Central memory CD8-positive, alpha-beta T cell (primary cell): ENCODE data around the gene TMEM53.

Source experiments
- ATAC-seq: fragments of 150-1000 bp; cut with Tn5 transposase; replicated peaks from 2 replicates; pipeline ENCODE4 v1.10.0; 2022; ENCODE audit warnings: mild to moderate bottlenecking, moderate FRiP score, moderate number of reproducible peaks; ENCODE audit not compliant: poor library complexity, severe bottlenecking; ENCODE audit errors: extremely low read depth
- DNase-seq, 2 donors: peaks; one replicate each; pipeline ENCODE4 v3.0.0; 2021; ENCODE audit warnings: low spot score in 2 of 2
- H3K27ac Mint-ChIP-seq: one replicate; pipeline ENCODE4 v1.8.0; 2022; ENCODE audit warnings: low read depth, mild to moderate bottlenecking, moderate library complexity, mixed read lengths
- H3K27me3 Mint-ChIP-seq: one replicate; pipeline ENCODE4 v1.8.0; 2022; ENCODE audit warnings: mixed read lengths
- H3K36me3 Mint-ChIP-seq: one replicate; pipeline ENCODE4 v1.8.0; 2022; ENCODE audit warnings: mild to moderate bottlenecking, moderate library complexity, mixed read lengths; ENCODE audit not compliant: insufficient read depth
- H3K4me1 Mint-ChIP-seq: one replicate; pipeline ENCODE4 v1.8.0; 2022; ENCODE audit warnings: mixed read lengths
- H3K4me3 Mint-ChIP-seq: one replicate; pipeline ENCODE4 v1.8.0; 2022; ENCODE audit warnings: mild to moderate bottlenecking, moderate library complexity, mixed read lengths
- H3K9me3 Mint-ChIP-seq: one replicate; pipeline ENCODE4 v1.8.0; 2022; ENCODE audit warnings: mixed read lengths

Gene TMEM53

DNA sequence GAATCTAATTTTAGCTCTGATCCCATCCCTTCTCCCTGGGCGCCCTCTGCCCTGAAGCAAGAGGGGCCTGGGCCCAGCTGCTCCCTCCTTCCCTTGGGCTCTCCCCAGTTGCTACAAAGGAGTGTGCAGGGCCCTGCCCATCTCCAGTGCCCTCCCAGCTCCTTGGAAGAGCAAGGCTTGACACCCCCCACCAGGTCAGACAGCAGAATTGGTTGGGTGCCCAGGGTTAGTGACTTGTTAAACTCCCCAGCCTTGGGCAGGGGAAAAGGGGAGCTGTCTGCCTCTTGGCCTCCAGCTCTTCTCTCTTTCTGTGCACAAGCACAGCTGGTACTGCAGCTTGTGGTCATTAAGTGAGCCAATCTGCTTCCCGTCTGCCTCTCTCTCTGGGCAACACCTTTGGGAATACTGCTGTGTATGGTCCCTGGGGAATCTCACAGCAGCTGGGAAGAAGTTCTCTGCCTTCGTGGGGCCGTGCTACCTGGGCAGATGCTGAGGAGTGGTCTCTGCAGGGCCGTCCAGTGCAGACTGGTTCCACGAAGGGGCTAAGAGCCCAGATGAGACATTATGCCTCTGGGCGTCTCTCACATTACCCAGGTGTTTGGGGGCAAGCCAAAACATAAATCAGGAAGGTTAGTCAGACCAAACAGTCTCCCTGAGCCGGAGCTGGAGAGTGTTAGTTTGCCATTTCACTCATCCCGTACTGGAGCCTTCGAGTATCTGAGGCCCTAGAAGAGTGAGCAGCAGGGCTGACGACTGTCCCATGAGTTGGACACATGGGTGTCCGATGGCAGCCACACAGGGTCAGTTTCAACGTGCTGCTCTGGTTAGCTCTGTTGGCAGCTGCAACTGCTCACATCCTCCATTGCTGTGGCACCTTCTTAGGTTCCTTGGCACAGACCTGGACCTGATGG, 37.3 kb downstream of the TMEM53 start:
- H3K27me3 Mint-ChIP-seq: no peaks in the 10 kb centered on the region
- no peaks in the 10 kb centered on the region for H3K9me3 Mint-ChIP-seq
- no peak for DNase-seq
- no peak overlapping the region for H3K4me3 Mint-ChIP-seq
- peaks cover 52% of the 10 kb centered on the region for H3K36me3 Mint-ChIP-seq
- ATAC-seq: no peak
- peak overlapping the region; percentile 25 for H3K27ac Mint-ChIP-seq
- H3K4me1 Mint-ChIP-seq: peaks cover 45% of the 10 kb centered on the region

DNA sequence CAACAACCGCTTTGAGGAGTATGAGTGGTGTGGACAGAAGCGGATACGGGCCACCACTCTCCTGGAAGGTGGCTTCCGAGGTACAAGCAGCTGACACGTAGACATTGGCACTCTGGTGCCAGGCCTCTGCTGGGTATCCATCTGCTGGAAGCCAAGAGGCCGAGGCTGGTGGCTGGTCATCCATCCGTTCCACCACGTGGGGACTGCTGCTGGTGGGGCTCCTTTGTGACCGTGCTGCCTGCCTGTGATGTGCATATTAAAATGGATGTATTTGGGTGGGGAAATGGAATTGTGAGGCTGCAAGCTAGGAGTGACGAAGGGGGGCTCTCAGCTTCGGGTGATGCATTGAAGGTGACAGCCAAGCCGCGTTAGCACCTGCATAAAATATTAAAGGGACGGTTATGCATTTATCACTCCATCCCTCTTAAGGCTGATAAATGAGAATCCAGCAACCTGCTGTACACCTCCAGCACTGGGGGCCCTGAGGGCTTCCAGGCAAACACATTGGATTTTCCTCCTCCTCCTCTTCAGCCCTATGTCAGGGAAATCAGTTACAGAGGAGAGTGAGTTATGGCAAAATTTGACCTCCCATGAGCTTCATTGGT, 38.1 kb downstream of the TMEM53 start:
- Mint-ChIP-seq H3K27ac (no peak overlapping the region), H3K4me3 (no peak overlapping the region), H3K4me1 (peaks cover 44% of the 10 kb centered on the region), H3K36me3 (peaks cover 48% of the 10 kb centered on the region), H3K27me3 (no peaks in the 10 kb centered on the region), H3K9me3 (no peaks in the 10 kb centered on the region)
- DNase-seq (no peak), ATAC-seq (no peak)

- Mint-ChIP-seq H3K4me1 (peaks cover 47% of the 10 kb centered on the region), H3K27ac (no peak overlapping the region), H3K4me3 (no peak overlapping the region), H3K36me3 (peaks cover 52% of the 10 kb centered on the region), H3K27me3 (no peaks in the 10 kb centered on the region), H3K9me3 (peaks cover 5% of the 10 kb centered on the region)
- ATAC-seq (no peak), DNase-seq (no peak)
These were observed 38.8 kb downstream of the TMEM53 start for GRCh38 chr1:44635439-44635838.

- no peak overlapping the region for H3K4me3 Mint-ChIP-seq
- peak overlapping the region; percentile 12 for H3K27ac Mint-ChIP-seq
- H3K27me3 Mint-ChIP-seq: no peaks in the 10 kb centered on the region
- ATAC-seq (no peak), DNase-seq (no peak)
- peaks cover 6% of the 10 kb centered on the region for H3K9me3 Mint-ChIP-seq
- H3K4me1 Mint-ChIP-seq: peaks cover 49% of the 10 kb centered on the region
- H3K36me3 Mint-ChIP-seq: peaks cover 52% of the 10 kb centered on the region
These were observed 39.6 kb downstream of the TMEM53 start for GRCh38 chr1:44634606-44635189.

DNA sequence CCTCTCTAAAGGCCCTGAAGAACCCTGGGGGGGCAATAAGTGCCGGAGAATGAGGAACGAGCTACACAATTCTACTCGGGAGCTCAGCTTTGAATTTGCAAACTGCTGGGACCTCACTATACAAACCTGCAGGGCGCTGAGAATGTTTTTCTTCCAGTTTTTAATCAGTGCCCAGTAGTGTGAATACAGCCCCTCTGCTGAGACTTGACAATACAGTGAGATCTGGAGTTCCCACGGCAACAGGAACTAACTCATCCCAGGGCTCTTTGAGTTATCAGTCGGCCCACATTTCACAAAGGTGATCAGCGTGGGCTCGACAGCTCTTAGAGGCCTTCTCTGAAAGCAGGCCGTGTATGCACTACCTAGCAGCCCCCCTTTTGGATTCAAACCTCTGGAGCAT, 41.7 kb downstream of the TMEM53 start:
- H3K4me1 Mint-ChIP-seq: peaks cover 49% of the 10 kb centered on the region
- no peaks in the 10 kb centered on the region for H3K27me3 Mint-ChIP-seq
- peaks cover 6% of the 10 kb centered on the region for H3K9me3 Mint-ChIP-seq
- H3K36me3 Mint-ChIP-seq: peaks cover 41% of the 10 kb centered on the region
- H3K27ac Mint-ChIP-seq: peak overlapping the region; percentile 76
- no peak for ATAC-seq
- no peak for DNase-seq
- peak overlapping the region; percentile 66 for H3K4me3 Mint-ChIP-seq

- Mint-ChIP-seq H3K4me3 (peak overlapping the region; percentile 66), H3K27me3 (no peaks in the 10 kb centered on the region), H3K9me3 (peaks cover 6% of the 10 kb centered on the region), H3K27ac (peak overlapping the region; percentile 76), H3K4me1 (peaks cover 49% of the 10 kb centered on the region), H3K36me3 (peaks cover 40% of the 10 kb centered on the region)
- DNase-seq (peak; percentile 81 to 83), ATAC-seq (peak; percentile 82)
These were observed 42.4 kb downstream of the TMEM53 start for GRCh38 chr1:44631647-44632539.

DNA sequence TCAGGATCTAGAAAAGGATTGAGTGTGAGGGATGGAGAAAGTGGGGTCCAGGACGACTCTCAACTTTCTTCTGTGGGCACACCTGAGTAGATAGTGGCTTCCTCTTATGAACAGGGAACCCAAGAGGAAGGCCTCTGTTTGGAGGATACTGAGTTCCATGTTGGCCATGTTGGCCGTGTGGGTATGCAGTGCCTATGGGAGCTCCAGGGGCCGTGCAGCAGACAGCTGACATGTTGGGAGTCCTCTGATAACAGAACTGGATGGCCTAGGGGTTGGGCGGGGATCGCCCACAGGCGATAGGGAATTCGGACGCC, 43.0 kb downstream of the TMEM53 start:
- peak overlapping the region; percentile 66 for H3K4me3 Mint-ChIP-seq
- ATAC-seq (peak; percentile 15), DNase-seq (no peak)
- peaks cover 6% of the 10 kb centered on the region for H3K9me3 Mint-ChIP-seq
- peaks cover 49% of the 10 kb centered on the region for H3K4me1 Mint-ChIP-seq
- H3K36me3 Mint-ChIP-seq: peaks cover 35% of the 10 kb centered on the region
- H3K27me3 Mint-ChIP-seq: no peaks in the 10 kb centered on the region
- H3K27ac Mint-ChIP-seq: peak overlapping the region; percentile 76

DNA sequence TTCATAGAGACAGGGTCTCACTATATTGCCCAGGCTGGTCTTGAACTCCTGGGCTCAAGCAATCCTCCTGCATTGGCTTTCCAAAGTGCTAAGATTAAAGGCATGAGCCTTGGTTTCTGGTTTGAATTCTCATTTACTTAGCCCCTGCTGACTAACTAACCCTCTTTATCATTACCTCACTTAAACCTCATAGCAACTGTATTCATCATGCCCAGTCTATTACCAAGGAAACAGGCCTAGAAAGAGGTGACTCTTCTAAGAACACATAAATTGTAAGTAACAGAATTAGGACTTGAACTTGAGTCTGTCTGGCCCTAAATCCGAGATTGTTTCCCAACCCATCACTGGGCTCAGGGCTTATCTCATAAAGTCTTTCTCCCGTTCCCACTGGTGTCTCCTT, 44.2 kb downstream of the TMEM53 start:
- Mint-ChIP-seq H3K27ac (peak overlapping the region; percentile 76), H3K27me3 (no peaks in the 10 kb centered on the region), H3K4me3 (no peak overlapping the region), H3K36me3 (peaks cover 24% of the 10 kb centered on the region), H3K4me1 (peaks cover 41% of the 10 kb centered on the region), H3K9me3 (peaks cover 6% of the 10 kb centered on the region)
- no peak for DNase-seq
- no peak for ATAC-seq

DNA sequence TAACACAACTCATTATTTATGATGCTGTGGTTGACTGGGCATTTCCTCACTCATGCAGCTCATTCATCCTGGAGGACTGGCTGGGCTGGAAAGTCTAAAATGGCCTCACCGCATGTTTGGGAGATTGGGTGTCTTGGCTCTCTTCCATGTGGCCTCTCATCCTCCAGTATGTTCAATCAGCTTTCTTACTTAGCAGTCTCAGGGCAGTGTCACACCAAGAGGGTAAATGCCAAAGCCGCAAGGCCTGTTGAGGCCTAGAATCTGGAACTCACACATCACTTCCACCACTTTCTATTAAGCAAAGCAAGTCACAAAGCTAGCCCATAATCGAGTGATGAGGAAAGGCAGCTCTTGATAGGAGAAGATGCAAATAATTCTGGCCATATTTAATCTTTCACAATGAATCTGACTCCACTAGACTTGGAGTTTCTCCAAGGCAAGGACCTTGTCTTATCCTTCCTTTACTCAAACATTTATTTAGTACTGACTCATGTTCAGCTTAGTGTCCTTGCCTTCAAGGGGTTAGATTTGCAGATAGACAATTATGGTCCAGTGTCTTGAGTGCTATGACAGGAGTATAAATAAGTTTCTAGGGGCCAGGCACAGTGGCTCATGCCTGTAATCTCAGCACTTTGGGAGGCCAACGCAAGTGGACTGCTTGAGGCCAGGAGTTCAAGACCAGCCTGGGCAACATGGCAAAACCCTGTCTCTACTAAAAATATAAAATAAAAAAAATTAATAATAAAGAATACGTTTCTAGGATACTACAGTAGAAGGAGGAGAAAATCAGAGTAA, 45.1 kb downstream of the TMEM53 start:
- peaks cover 31% of the 10 kb centered on the region for H3K4me1 Mint-ChIP-seq
- DNase-seq: no peak
- no peaks in the 10 kb centered on the region for H3K27me3 Mint-ChIP-seq
- H3K27ac Mint-ChIP-seq: no peak overlapping the region
- H3K9me3 Mint-ChIP-seq: peaks cover 6% of the 10 kb centered on the region
- H3K36me3 Mint-ChIP-seq: peaks cover 17% of the 10 kb centered on the region
- H3K4me3 Mint-ChIP-seq: no peak overlapping the region
- ATAC-seq: no peak

GRCh38 chr1:44625348-44625747, 48.9 kb downstream of the TMEM53 start:
- Mint-ChIP-seq H3K4me1 (peaks cover under 1% of the 10 kb centered on the region), H3K4me3 (no peak overlapping the region), H3K27me3 (no peaks in the 10 kb centered on the region), H3K36me3 (peaks cover 2% of the 10 kb centered on the region), H3K27ac (no peak overlapping the region), H3K9me3 (no peaks in the 10 kb centered on the region)
- DNase-seq: no peak
- ATAC-seq: no peak

DNA sequence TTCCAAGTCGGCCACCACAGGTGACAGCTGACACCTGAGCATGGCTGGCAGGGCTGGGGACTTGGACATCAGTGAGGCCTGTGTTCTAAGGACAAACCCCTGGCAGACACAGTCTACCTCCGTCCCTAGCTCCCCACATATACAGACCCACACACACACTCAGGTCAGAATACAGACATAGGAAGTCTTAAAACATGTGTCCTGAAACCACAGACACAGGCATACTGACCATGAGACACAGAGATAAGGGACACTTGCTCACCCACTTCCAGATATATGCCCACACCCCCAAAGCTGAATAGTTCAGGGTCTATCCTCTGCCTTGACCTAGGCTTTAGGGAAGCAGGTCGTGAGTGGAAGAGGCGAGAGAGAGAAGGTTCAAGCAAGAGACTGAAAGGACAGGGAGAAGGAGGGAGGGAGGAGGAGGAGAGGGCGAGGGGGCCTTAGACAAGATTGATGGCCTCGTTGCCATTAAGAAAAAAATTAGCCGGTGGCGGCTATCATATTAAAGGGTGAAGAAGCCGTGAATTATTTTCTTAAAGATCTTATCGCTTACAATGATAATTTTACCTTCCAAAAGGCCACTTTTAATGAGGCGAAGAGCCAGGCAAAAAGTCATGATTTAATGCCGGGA, 49.9 kb downstream of the TMEM53 start:
- Mint-ChIP-seq H3K9me3 (no peaks in the 10 kb centered on the region), H3K27ac (no peak overlapping the region), H3K27me3 (no peaks in the 10 kb centered on the region), H3K36me3 (no peaks in the 10 kb centered on the region), H3K4me1 (no peaks in the 10 kb centered on the region), H3K4me3 (no peak overlapping the region)
- ATAC-seq (no peak), DNase-seq (no peak)
